Mammary epithelial cell (primary cell): ENCODE data around the gene SETD2.

Source experiments
- CTCF ChIP-seq, 2 donors: IDR thresholded peaks in 1 of 2; conservative IDR thresholded peaks in 1 of 2; 2 replicates each; pipeline ENCODE4 v1.5.1; 2011 to 2012; ENCODE audit warnings: inconsistent platforms in 2 of 2, low read length in 2 of 2, mild to moderate bottlenecking in 2 of 2, control low read depth in 1 of 2, low read depth in 1 of 2; ENCODE audit not compliant: insufficient read depth in 1 of 2; ENCODE audit errors: extremely low read depth in 1 of 2
- EZH2 ChIP-seq: IDR thresholded peaks from 2 replicates; pipeline ENCODE4 v1.6.1; 2012; ENCODE audit warnings: low read length, inconsistent platforms, borderline replicate concordance

GRCh38 chr3:46984591-46985459 is 179.1 kb downstream of the SETD2 start:
- TF ChIP-seq CTCF (conservative IDR thresholded peaks at IDR 0.05 in 1 of 2, IDR thresholded peaks at IDR 0.05 in 1 of 2; ENCODE audit: extremely low read depth in 1 of 2, insufficient read depth in 1 of 2, low read depth in 1 of 2, low read length in 2 of 2) (no peak), EZH2 (no peak)
